ENCODE data around the gene CAMTA1.

The CAMTA1 gene

DNA sequence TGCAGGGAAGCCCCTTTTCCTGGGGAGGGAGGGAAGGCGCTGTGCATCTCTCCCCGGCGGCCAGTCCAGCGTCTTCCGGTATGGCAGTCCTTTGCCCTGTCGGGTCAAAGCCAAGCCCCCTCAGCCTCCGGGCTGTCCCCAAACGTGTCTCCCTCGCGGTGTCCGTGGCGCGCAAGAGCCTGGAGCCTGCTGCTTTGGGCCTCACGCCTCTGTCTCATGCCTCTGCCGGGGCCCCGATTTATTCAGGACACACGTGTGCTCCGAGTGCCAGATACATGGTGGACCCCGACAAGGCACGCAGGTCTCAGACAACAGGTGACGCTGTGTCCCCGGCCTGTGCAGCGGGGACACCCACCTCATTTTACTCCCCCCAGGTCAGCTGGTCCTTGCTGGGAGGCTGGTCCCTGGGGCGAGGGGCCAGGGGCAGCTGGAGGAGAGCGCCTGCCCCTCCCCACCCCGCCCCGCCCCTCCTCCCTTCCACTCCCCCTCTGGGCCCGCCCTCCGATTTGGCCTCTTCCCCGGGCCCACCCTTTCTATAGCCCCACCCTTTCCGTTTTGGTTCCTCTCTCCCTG is 176.7 kb downstream of the CAMTA1 start:
- no peak for DNase-seq

GRCh38 chr1:6962478-6962995 is 177.3 kb downstream of the CAMTA1 start:
- peak; percentile 98 for DNase-seq

DNA sequence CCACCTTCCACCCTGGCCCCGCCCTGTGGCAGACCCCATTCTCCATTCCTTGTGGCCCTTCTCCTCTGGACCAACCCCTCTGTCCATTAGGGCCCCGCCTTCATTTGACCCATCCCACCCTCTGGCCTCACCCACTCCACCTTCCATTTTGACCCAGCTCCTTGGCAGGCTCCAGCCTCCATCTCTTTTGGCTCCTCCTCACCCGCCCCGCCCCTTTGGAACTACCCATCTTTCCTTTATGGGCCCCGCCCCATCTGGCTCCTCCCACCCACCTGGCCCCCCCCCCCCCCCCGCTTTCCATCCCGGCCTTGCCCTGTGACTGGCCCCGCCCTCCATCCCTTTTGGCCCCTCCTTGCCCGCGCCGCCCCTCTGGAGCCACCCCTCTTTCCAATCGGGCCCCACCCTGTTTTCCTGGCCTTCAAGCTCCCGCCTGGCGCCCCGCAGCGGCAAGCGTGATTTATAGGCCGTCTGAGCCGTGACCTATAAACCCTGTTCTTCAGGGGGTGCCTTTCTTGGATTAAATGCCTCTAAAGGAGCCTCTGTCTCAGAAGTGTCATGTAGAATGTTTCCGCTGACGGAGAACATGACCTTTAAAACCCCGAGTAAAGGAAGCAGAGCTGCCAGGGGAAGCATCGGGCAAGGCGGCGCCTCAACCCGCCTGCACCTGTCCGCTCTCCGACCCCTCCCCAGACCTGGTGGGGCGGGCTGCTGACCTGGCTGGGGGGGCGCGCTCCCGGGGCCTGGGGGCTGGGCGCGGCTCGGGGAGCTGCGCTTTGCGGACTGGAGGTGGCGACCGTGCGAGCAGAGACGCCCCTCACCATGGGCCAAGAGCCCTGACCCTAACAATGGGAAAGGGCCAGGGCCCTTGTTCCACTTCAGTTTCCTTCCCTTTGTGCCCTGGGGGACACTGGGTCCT is 178.0 kb downstream of the CAMTA1 start:
- DNase-seq, result peak; percentile 98

GRCh38 chr1:6963912-6964307 is 178.7 kb downstream of the CAMTA1 start:
- DNase-seq, result no peak

DNA sequence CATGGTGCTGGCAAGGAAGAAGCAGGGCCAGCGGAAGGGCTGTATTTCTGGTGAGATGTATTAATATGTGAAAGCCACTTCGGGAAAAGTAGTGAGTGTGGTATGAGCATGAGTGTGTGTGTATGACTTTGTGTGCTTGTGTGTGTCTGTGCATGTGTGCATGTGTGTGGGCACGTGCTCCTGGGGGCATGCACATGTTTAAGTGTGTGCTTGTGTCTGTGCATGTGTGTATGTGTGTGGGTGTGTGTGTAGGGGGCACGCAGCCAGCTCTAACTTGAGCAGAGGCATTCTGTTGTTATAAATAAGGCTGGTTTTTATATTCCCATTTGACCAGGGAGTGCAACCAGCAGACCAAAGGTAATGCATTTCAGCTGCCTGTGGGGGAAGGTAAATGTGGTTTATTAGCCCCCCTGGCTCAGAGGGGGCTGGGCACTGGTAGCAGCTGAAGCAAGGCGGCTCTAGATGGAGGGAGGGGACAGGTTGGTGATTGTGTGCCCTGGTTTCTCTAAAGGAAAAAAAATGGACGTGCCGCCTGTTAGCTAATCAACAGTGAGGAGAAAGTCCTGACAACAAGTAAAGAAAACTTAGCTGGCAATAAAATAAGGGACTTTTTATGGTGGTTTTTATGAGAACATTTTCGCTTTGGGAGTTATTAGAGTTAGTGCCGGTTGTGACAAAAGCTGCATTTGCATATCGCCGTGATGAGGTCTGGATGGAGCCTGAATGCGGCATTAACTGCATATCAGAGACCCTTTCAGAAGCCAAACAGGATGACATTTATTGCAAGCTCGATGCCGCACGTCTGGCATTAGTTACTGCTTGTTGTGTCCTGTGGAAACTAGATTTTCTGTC is 180.1 kb downstream of the CAMTA1 start:
- no peak for DNase-seq

- DNase-seq, result no peak
Measured at GRCh38 chr1:6965935-6966241, 180.6 kb downstream of the CAMTA1 start.

GRCh38 chr1:6966326-6966725 is 181.1 kb downstream of the CAMTA1 start:
- no peak for DNase-seq

DNA sequence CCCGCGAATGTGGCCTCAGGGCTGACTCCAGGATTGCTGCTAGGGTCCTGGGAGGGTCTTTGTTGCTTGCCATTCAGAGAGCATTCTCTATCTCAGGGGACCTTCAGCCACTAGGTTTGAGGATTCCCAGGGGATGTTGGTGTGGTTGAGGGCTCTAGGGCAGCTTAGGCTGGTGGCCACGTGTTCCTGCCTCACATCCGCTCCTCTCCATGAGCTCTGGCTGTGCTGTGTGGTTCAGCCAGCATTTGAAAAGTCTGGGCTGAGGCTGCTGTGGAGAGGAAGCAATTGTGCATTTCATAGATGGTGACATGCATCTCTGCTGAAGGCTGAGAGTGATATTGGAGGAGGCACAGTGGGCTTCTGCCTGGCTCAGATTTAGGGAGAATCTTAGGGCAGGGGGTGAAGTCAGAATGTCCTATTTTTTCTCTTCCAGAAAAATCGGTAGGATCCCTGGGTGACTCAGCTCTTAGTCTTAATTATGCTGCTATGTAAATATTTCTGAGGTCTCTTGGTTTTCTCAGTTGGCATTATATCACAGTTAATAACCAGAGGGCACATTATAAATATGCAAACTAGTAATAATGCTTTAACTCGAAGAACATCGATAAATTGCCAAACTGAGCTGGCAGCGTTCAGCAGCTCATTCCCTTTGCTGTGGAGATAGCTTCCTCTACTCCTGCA is 182.3 kb downstream of the CAMTA1 start:
- no peak for DNase-seq

GRCh38 chr1:6969106-6969505 is 183.9 kb downstream of the CAMTA1 start:
- DNase-seq, result no peak

GRCh38 chr1:6969762-6970161 is 184.5 kb downstream of the CAMTA1 start:
- DNase-seq, result no peak

DNA sequence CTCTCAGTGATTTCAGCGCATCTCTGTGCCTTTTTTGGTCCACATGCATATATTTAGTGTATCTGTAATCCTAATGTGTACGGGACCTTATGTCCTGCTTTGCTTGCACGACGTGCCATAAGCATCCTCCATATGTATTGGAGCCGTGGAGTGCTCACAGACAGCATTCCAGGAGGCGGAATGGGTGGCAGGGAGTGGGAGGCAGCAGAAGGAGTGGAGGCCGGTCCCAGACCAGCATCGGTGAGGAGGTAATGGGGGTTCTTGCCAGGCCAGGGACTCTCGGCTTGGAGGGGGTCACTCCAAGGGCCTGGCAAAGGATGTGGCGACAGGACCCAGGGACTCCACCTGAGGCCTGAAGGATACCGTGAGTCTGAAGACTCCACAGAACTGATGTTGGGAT is 185.0 kb downstream of the CAMTA1 start:
- DNase-seq, result no peak

DNA sequence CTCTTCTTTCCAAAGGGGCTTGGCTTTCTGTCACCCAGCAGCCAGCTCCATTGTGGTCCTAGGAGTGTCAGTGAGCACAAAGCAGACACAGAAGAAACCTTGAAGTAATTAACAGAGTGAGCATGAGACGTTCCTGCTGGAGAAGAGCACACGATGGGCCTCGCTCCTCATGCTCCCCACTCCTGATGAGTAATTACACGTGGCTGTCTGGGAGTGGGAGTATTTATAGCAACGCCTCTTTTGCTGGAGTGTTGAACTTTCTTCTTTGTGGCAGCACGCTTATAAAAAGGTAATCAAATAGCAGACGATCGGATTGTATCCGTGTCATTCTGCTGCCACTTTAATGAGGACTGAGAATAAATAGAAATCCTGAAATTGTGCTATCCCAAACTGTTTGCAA is 185.8 kb downstream of the CAMTA1 start:
- DNase-seq, result no peak

- DNase-seq, result no peak
Measured at GRCh38 chr1:6971699-6972098, 186.4 kb downstream of the CAMTA1 start.

GRCh38 chr1:6972399-6972798 is 187.1 kb downstream of the CAMTA1 start:
- DNase-seq, result no peak

- DNase-seq, result no peak
Measured at GRCh38 chr1:6975331-6976043, 190.2 kb downstream of the CAMTA1 start.

DNA sequence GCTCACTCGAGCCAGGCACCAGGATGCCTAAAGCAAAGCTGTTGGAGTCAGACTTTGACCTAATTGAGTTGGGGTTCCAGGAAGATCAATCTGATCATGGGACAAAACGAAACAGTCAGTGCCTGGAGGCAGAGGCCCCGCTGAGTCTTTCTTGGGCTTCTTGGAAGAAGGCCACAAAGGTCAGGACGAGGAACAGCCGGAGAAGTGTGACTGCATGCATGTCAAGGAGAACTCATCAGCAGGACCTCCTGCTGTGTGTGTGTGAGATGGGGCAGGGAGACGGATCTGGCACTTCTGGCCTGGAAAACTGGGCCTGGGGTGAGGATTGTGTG is 190.8 kb downstream of the CAMTA1 start:
- no peak for DNase-seq

DNA sequence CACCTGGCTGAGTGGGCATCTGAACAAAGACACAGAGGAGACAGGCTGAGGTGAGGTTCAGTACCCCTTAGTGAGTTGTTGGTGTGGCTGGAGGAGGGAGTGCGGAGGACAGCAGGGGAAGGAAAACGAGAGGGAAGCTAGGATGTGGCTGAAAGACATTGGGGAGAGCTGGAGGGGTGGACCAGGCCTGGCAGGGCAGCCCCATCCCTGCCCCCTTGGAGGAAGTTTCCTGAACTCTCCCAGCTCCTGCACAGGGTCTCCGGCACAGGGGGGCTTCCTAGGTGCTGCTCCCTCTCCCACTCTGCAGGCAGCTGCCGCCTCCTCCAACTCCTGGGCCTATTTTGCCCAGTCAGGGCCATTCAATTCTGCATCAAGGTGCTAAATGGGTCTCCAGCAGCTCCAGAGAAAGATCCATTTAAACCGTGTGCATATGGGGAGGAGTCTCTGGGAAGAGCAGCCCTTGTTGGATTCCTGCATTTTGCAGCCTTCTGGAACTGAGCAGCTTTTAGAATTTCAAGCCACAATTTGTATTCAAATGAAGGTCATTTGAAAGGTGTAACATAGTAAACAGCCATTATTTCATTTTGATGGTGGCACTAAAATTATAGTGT is 193.9 kb downstream of the CAMTA1 start:
- DNase-seq, result no peak

DNA sequence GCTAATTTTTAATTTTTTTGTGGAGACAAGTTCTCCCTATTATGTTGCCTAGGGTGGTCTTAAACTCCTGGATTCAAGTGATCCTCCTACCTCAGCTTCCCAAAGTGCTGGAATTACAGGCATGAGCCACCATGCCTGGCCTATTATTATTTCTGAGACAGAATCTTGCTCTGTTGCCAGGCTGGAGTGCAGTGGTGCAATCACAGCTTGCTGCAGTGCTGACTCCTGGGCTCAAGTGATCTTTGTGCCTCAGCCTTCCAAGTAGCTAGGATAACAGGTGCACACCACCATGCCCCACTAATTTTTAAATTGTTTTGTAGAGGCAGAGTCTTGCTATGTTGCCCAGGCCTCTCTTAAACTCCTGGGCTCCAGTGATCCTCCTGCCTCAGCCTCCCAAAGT is 196.3 kb downstream of the CAMTA1 start:
- no peak for DNase-seq

DNA sequence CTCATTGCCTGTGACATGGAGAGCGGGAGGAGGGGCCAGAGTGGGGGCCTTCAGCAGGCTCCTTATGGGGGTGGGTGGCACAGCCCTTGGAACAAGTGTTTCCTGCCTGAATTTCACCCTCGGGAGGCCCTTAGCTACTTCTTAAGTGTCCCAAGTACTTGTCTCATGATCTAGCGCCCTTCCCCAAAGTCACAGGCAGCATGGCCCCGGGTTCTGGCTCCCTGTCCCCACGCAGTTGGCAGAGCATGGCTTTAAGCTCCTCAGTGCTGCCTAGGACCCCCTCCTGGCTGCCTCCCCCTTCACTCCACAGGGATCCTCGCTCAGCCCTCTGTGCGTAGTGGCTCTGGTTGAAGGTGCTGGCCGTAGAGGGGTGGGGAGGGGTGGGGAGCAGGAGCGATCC is 197.2 kb downstream of the CAMTA1 start:
- DNase-seq, result no peak

DNA sequence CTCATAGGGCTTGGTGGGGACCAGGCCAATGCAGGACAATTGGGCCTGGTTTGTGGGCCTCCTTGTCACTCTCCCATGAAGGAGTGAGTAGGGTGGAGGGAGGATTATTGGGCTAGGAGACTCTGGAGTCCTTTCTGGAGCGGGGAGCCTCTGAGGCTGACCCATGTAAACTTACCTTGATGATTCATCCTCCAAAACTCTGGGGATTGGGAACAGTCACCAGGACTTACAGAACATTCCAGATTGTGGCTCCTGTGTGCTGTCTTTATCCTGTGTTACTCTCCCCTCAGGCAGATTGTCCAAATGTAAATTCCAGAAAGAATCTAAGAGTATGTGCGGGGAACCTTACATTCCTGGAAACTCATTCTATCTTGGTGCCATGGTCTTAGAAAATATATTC is 197.6 kb downstream of the CAMTA1 start:
- DNase-seq, result no peak

DNA sequence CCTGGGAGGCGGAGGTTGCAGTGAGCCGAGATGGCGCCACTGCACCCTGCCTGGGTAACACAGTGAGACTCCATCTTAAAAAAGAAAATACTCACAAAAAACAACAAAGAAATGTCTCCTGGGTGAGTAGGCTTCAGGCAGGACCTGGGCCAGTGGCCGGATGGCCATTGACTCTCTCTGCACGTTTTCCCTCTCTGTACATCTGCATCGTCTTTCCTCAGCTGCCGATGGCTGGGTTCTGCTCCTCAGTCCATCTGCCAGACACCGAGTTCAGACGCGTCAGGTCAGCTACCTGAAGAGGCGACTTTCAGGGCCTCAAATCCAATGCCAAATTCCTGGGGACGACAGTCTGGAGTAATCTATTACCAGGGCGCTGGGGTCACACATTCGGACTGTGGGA is 199.3 kb downstream of the CAMTA1 start:
- no peak for DNase-seq

- DNase-seq, result no peak
Measured at GRCh38 chr1:6984986-6985385, 199.7 kb downstream of the CAMTA1 start.

Measured in NCI-H1105 (cell line).